ENCODE measurements around the gene UVRAG.

The UVRAG gene

DNA sequence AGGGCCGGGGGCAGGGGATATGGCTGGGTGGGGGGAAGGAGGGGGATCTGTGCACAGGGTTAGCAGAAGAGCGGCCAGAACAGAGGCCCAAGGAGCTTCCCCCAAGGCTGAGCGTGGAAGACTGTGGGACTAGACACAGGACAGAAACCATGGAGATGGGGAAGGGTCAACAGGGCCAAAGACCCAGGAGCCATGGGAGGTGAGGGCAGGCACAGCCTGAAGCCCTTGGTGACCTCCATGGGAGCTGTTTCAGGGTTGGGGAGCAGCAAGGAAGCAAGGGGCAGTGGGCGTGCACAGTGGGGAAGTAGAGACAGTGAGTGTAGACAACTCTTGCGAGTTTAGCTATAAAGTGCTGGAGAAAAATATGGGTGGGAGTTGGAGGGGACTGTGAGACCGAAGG, 334.7 kb downstream of the UVRAG start:
- Histone ChIP-seq H3K4me2 (ENCODE audit: low read length) (no peak overlapping the region), H3K27ac (ENCODE audit: low read depth, low read length) (no peak overlapping the region), H2BK15ac (replicated peaks; ENCODE audit: low read depth) (no peak overlapping the region), H3K79me2 (ENCODE audit: control insufficient read depth, insufficient read depth, low read length) (no peaks in the 10 kb centered on the region), H3K18ac (ENCODE audit: low read length) (no peak overlapping the region), H3K23ac (ENCODE audit: low read length) (no peak overlapping the region), H3K4me3 (ENCODE audit: low read length) (no peak overlapping the region), H3K36me3 (ENCODE audit: control insufficient read depth, insufficient read depth, low read length) (no peaks in the 10 kb centered on the region), H3K56ac (ENCODE audit: low read length) (no peak overlapping the region), H3K4ac (ENCODE audit: low read depth, low read length) (no peak overlapping the region), H3K4me1 (ENCODE audit: control insufficient read depth, low read depth, low read length) (peaks cover 12% of the 10 kb centered on the region), H2BK120ac (ENCODE audit: low read depth, low read length) (no peak overlapping the region), H3K27me3 (ENCODE audit: insufficient read depth, low read length, poor library complexity) (no peaks in the 10 kb centered on the region), H3K79me1 (ENCODE audit: low read length) (no peaks in the 10 kb centered on the region), H2AK5ac (ENCODE audit: low read length) (no peak overlapping the region), H2BK5ac (ENCODE audit: low read length) (no peak overlapping the region), H4K5ac (ENCODE audit: low read length) (no peak overlapping the region), H4K8ac (ENCODE audit: low read depth, low read length) (no peak overlapping the region), H3K9ac (ENCODE audit: low read length) (no peak overlapping the region)
- no CpG with 5 or more reads among the region's 6 CpGs for WGBS (ENCODE audit: extremely low coverage, insufficient coverage, low lambda C conversion rate)
- no peak for DNase-seq

DNA sequence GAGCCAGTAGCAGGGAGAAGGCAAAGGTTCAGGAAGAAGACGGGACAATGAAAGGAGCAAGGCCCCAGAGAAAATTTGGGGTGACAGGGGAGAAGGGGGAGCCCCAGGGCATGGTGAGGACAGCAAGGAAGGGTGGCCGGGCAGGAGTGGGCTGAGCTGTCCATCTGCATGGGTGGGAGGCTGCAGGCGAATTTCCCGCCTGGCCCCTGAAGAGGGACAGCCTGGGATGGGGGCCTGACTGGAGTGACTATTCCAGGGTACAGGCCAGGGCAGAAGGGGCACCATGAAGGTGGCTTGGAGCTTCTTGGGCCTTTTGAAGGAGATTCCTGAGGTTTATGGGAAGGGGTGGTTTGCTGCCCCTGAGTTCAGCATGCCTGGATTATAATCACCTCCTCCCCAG, 335.1 kb downstream of the UVRAG start:
- Histone ChIP-seq H4K5ac (ENCODE audit: low read length) (no peak overlapping the region), H3K4ac (ENCODE audit: low read depth, low read length) (no peak overlapping the region), H3K27me3 (ENCODE audit: insufficient read depth, low read length, poor library complexity) (no peaks in the 10 kb centered on the region), H3K36me3 (ENCODE audit: control insufficient read depth, insufficient read depth, low read length) (no peaks in the 10 kb centered on the region), H3K4me3 (ENCODE audit: low read length) (no peak overlapping the region), H3K79me1 (ENCODE audit: low read length) (no peaks in the 10 kb centered on the region), H3K23ac (ENCODE audit: low read length) (no peak overlapping the region), H3K56ac (ENCODE audit: low read length) (no peak overlapping the region), H3K9ac (ENCODE audit: low read length) (no peak overlapping the region), H2BK120ac (ENCODE audit: low read depth, low read length) (no peak overlapping the region), H3K27ac (ENCODE audit: low read depth, low read length) (no peak overlapping the region), H2AK5ac (ENCODE audit: low read length) (no peak overlapping the region), H3K4me1 (ENCODE audit: control insufficient read depth, low read depth, low read length) (peaks cover 12% of the 10 kb centered on the region), H3K79me2 (ENCODE audit: control insufficient read depth, insufficient read depth, low read length) (no peaks in the 10 kb centered on the region), H2BK5ac (ENCODE audit: low read length) (no peak overlapping the region), H4K8ac (ENCODE audit: low read depth, low read length) (no peak overlapping the region), H3K4me2 (ENCODE audit: low read length) (no peak overlapping the region), H3K18ac (ENCODE audit: low read length) (no peak overlapping the region), H2BK15ac (replicated peaks; ENCODE audit: low read depth) (no peak overlapping the region)
- WGBS (ENCODE audit: extremely low coverage, insufficient coverage, low lambda C conversion rate), result no CpG with 5 or more reads among the region's 4 CpGs
- no peak for DNase-seq

DNA sequence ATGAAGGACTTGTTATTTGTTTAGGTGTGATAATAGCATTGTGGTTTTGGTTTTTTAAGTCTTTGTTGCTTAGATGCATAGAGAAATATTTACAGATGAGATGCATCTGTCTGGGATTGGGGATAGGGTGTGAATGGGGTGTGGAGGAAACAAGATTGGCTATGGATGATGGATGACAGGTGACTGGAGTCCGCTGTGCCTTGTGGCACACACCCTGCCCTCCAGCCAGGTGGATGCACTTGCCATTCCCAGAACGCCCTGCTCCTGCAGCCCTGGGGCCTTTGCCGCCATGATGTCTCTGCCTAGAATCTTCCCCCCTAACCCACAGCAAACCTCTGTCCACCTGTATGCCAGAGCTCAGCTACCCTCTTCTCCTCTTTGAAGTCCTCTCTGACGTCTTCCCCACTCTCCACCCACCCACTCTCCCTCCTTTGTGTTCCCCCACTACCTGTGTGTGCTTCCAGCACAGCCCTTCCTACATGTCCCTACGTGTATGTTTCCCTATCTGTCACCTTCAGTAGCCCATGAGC, 336.6 kb downstream of the UVRAG start:
- Histone ChIP-seq H3K9ac (ENCODE audit: low read length) (peak overlapping the region; percentile 25), H2BK120ac (ENCODE audit: low read depth, low read length) (no peak overlapping the region), H2AK5ac (ENCODE audit: low read length) (no peak overlapping the region), H3K4ac (ENCODE audit: low read depth, low read length) (no peak overlapping the region), H3K79me1 (ENCODE audit: low read length) (no peaks in the 10 kb centered on the region), H3K4me3 (ENCODE audit: low read length) (no peak overlapping the region), H3K4me1 (ENCODE audit: control insufficient read depth, low read depth, low read length) (peaks cover 12% of the 10 kb centered on the region), H3K4me2 (ENCODE audit: low read length) (peak overlapping the region; percentile 2), H3K18ac (ENCODE audit: low read length) (no peak overlapping the region), H3K23ac (ENCODE audit: low read length) (no peak overlapping the region), H3K56ac (ENCODE audit: low read length) (peak overlapping the region; percentile 59), H4K5ac (ENCODE audit: low read length) (no peak overlapping the region), H3K36me3 (ENCODE audit: control insufficient read depth, insufficient read depth, low read length) (no peaks in the 10 kb centered on the region), H3K27ac (ENCODE audit: low read depth, low read length) (no peak overlapping the region), H3K27me3 (ENCODE audit: insufficient read depth, low read length, poor library complexity) (no peaks in the 10 kb centered on the region), H4K8ac (ENCODE audit: low read depth, low read length) (no peak overlapping the region), H2BK5ac (ENCODE audit: low read length) (no peak overlapping the region), H3K79me2 (ENCODE audit: control insufficient read depth, insufficient read depth, low read length) (no peaks in the 10 kb centered on the region), H2BK15ac (replicated peaks; ENCODE audit: low read depth) (no peak overlapping the region)
- no peak for DNase-seq
- WGBS (ENCODE audit: extremely low coverage, insufficient coverage, low lambda C conversion rate), result no CpG with 5 or more reads among the region's 5 CpGs

DNA sequence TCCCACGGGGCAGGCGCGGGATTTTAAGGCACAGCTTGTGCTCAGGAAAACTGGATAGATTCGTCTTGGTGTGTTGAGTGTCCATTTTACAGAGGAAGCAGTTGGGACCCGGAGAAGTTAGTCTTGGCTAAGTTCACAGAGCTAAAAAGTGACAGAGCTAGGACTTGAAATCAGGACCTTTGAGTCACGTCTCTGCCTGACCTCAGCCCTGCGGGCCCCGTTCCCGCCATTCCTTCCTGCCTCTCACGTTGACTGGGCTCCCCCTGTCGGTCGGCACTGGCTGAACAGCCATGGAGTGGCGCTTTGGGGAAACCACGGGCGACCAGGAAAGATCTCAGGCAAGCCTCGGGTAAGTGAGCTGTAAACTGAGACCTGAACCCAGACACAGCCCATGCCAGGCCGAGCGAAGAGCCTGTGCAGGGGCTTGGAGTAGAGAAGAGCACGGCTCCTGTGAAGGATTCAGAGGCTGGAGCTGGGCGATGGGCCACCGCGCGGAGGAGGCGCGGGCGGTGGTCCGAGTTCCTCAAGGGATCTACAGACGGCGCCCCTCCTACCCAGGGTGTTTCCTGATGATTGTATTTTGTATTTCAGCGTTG, 337.2 kb downstream of the UVRAG start:
- Histone ChIP-seq H2BK120ac (ENCODE audit: low read depth, low read length) (no peak overlapping the region), H2BK15ac (replicated peaks; ENCODE audit: low read depth) (no peak overlapping the region), H3K9ac (ENCODE audit: low read length) (peak overlapping the region; percentile 84), H3K56ac (ENCODE audit: low read length) (peak overlapping the region; percentile 95), H3K4ac (ENCODE audit: low read depth, low read length) (peak overlapping the region; percentile 74), H3K36me3 (ENCODE audit: control insufficient read depth, insufficient read depth, low read length) (no peaks in the 10 kb centered on the region), H3K4me3 (ENCODE audit: low read length) (peak overlapping the region; percentile 56), H4K5ac (ENCODE audit: low read length) (no peak overlapping the region), H3K27me3 (ENCODE audit: insufficient read depth, low read length, poor library complexity) (no peaks in the 10 kb centered on the region), H3K23ac (ENCODE audit: low read length) (no peak overlapping the region), H3K4me2 (ENCODE audit: low read length) (peak overlapping the region; percentile 82), H3K4me1 (ENCODE audit: control insufficient read depth, low read depth, low read length) (peaks cover 12% of the 10 kb centered on the region), H3K18ac (ENCODE audit: low read length) (peak overlapping the region; percentile 77), H4K8ac (ENCODE audit: low read depth, low read length) (no peak overlapping the region), H3K79me2 (ENCODE audit: control insufficient read depth, insufficient read depth, low read length) (no peaks in the 10 kb centered on the region), H3K79me1 (ENCODE audit: low read length) (no peaks in the 10 kb centered on the region), H2BK5ac (ENCODE audit: low read length) (no peak overlapping the region), H2AK5ac (ENCODE audit: low read length) (no peak overlapping the region), H3K27ac (ENCODE audit: low read depth, low read length) (no peak overlapping the region)
- WGBS (ENCODE audit: extremely low coverage, insufficient coverage, low lambda C conversion rate), result no CpG with 5 or more reads among the region's 30 CpGs
- DNase-seq, result peak; percentile 90

DNA sequence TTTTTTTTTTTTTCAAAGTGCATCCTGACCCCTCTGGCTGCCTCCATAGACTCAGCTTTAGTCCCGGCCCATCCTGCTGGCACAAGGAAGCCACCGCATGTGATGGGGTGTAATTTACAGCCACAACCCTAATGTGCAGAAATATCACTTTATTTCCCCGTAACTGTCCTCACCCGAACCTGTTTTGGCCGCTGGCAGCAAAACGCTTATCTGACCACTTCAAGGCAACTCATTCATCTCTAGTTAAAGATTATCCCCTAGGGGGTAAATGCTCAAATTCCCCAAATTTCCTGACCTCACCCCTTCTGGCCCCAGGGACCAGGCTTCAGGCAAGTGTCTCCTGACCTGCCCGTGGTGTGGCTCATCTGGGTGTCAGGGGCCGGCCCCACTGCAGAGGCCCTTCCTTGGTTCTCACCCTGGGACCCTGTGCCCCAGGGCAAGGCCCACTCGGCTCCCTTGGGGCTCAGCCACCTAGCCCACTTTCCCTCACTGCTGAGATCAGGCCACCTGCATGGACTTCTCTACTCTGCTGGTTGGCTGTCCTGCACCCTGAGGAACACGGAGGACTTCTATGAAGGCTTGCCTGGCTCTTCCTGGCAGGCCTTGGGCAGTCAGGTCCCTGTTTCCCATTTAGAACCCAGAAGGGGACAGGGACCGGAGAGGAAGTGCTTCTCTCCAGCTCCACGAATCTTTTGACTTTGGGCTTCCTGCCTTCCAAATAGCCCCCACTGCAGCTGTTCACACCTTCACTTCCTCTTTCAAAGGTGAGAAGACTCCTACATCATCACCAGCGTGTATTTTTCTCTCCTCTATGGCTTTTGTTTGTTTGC, 337.9 kb downstream of the UVRAG start:
- Histone ChIP-seq H3K4me1 (ENCODE audit: control insufficient read depth, low read depth, low read length) (peaks cover 12% of the 10 kb centered on the region), H3K9ac (ENCODE audit: low read length) (peak overlapping the region; percentile 84), H3K79me2 (ENCODE audit: control insufficient read depth, insufficient read depth, low read length) (no peaks in the 10 kb centered on the region), H3K18ac (ENCODE audit: low read length) (no peak overlapping the region), H3K4ac (ENCODE audit: low read depth, low read length) (no peak overlapping the region), H3K23ac (ENCODE audit: low read length) (peak overlapping the region; percentile 85), H2AK5ac (ENCODE audit: low read length) (no peak overlapping the region), H3K56ac (ENCODE audit: low read length) (peak overlapping the region; percentile 95), H2BK15ac (replicated peaks; ENCODE audit: low read depth) (no peak overlapping the region), H3K36me3 (ENCODE audit: control insufficient read depth, insufficient read depth, low read length) (no peaks in the 10 kb centered on the region), H3K4me2 (ENCODE audit: low read length) (peak overlapping the region; percentile 82), H4K8ac (ENCODE audit: low read depth, low read length) (no peak overlapping the region), H3K79me1 (ENCODE audit: low read length) (no peaks in the 10 kb centered on the region), H4K5ac (ENCODE audit: low read length) (no peak overlapping the region), H2BK120ac (ENCODE audit: low read depth, low read length) (no peak overlapping the region), H3K4me3 (ENCODE audit: low read length) (no peak overlapping the region), H3K27ac (ENCODE audit: low read depth, low read length) (peak overlapping the region; percentile 24), H2BK5ac (ENCODE audit: low read length) (peak overlapping the region; percentile 44), H3K27me3 (ENCODE audit: insufficient read depth, low read length, poor library complexity) (no peaks in the 10 kb centered on the region)
- peak; percentile 69 for DNase-seq
- no CpG with 5 or more reads among the region's 13 CpGs for WGBS (ENCODE audit: extremely low coverage, insufficient coverage, low lambda C conversion rate)
